GM19372 (cell line): ENCODE measurements around the gene ASIC1.
"Not testable (repeated sequence)": the region's sequence is repeated elsewhere in the genome, so short reads cannot be mapped to it uniquely, and the experiment has no call there.

Experiments used
- ATAC-seq: cut with Tn5 transposase; IDR thresholded peaks from one replicate; pipeline ENCODE4 v1.9.1; 2021; ENCODE audit warnings: mild to moderate bottlenecking, low read depth, moderate library complexity; ENCODE audit not compliant: unreplicated experiment

Gene ASIC1

GRCh38 chr12:50081096-50081808, 23.9 kb downstream of the ASIC1 start:
- ATAC-seq, result no peak

DNA sequence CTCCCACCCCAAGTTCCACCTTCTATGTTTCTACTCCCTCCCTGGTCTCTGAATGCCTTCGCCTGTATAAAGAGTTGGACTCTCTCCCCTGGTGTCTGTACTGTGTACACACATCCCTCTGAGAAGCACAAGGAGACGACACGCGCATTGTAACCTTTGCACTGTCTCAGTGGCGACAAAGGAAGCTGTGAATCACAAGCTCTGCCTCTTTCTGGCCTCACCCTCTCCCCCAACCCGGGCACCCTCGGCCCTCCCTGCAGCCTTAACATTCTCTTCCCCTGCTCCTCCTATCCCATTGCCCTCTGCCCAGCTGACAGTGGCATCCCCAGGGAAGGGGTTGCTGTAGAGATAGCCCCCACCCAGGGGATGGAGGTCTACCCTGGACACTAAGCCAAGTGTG, 25.2 kb downstream of the ASIC1 start:
- ATAC-seq, result no peak

- no peak for ATAC-seq
These were observed 25.9 kb downstream of the ASIC1 start for GRCh38 chr12:50083301-50083700.

- not testable (repeated sequence) for ATAC-seq
These were observed 27.0 kb downstream of the ASIC1 start for GRCh38 chr12:50084409-50084774.

DNA sequence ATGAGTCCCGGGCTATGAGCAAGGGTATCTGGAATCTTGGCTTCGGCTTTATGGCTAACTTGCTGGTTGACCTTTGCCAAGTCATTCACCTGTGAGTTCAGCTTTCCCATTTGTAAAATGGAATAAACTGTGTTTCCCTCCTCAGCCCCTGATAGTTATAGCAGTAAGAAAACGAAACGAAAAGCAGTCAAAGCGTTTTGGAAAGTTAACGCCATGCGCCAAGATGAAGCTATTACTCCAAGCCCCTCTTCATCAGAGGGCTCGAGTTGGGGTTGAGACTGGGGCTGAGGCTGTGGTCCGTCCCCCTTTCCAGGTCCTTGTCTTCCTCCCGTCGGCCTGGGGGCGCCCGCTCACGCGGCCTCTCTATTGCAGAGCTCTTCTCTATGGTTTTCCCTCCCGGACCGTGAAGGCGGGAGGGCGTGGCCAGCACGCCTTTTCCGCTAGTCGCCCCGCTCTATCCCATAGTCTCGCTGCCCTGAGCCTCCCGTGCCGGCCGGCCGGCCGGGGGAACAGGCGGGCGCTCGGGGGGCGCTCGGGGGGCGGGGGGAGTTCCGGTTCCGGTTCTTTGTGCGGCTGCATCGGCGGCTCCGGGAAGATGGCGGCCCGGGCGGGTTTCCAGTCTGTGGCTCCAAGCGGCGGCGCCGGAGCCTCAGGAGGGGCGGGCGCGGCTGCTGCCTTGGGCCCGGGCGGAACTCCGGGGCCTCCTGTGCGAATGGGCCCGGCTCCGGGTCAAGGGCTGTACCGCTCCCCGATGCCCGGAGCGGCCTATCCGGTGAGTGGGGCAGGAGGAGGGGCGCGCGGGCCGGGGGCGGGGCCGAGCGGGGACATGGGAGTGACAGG, 27.6 kb downstream of the ASIC1 start, which contains the start of gene SMARCD1:
Gene SMARCD1, plus strand, starts transcription at position 568 of the 840 bp plus-strand sequence. Its CDS starts 28 bp downstream, at position 596.
- ATAC-seq, result peak; percentile 85

DNA sequence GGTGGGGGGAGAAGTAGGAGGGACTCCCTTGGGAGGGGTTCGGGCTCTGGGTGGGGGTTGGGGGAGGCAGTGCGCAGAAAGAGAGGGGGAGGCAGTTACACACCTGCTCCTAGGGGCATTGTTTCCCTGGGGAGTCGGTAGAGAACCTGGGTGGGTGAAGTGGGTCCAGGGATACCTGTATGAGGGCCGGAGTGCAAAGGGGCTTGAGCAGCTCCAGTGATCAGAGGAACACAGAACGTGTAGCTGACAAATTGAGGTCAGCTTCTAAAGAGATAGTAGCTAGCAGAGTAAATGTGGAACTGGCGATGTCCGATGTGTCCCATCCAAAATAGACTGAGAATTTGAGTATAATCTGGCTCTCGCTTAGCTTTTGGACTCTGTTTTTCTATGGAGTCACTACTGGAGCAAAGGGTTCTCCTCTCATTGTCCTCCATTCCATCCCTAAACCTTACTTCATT, 28.2 kb downstream of the ASIC1 start:
- no peak for ATAC-seq

DNA sequence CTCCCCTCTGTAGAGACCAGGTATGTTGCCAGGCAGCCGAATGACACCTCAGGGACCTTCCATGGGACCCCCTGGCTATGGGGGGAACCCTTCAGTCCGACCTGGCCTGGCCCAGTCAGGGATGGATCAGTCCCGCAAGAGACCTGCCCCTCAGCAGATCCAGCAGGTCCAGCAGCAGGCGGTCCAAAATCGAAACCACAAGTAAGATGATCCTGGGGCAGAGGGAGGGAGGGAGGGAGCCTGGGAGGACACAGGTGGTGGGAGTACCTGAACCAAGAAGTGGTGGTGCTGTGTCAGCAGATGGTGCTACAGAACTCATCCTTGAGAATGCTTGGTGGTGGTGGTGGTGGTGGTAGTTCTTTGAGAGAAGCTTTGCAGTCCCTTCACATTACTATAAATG, 28.8 kb downstream of the ASIC1 start:
- ATAC-seq, result no peak

DNA sequence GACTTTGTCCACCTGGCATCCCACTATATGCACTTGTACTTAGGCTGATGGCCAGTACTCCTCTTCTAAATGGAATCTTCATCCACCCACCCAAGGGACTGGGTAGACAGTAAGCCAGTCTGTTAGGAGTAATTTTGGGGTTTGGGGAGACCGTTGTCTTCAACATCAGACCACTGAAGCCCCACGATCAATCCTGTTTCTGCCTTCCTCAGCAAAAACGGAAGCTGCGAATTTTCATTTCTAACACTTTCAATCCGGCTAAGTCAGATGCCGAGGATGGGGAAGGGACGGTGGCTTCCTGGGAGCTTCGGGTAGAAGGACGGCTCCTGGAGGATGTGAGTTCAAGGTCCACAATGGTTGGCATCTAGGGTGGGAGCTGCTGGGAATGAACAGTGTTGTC, 29.8 kb downstream of the ASIC1 start:
- no peak for ATAC-seq

- ATAC-seq, result no peak
These were observed 30.6 kb downstream of the ASIC1 start for GRCh38 chr12:50087995-50088394.

GRCh38 chr12:50088577-50089335, 31.4 kb downstream of the ASIC1 start:
- ATAC-seq, result no peak

DNA sequence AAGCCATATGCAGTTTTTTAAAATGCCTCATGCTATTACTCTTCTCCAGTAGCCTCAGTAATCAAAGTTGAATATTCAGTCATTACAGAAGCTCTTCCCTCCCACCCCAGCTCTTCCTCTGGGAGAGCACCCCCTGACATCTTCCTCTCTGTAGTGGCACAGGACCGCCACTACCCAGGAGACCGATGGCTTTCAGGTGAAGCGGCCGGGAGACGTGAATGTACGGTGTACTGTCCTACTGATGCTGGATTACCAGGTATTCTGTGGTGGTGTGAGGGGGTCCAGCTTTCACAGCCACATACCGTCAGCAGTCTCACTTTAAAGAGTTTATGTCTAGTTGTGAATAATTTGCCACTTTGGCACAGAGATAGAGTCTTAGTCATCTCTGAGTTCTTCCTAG, 32.3 kb downstream of the ASIC1 start:
- ATAC-seq, result no peak

- ATAC-seq, result no peak
These were observed 33.0 kb downstream of the ASIC1 start for GRCh38 chr12:50090391-50090790.

DNA sequence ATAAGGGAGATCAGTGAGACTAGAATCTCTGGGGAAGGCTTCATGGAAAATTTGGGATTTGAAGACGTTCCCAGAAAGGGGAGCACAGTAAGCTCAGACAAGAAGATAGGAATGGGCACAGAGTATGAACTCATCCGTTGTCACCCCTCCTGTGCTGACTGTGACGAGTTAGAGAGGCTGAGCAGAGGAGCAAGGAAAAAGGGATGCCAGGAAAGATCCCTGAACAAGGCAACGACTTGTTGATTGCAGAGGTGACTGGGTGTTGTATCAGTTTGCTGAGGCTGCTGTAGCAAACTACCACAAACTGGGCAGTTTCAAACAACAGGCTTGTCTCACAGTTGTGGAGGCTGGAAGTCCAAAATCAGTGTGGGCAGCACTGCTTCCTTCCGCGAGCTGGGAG, 40.6 kb downstream of the ASIC1 start:
- ATAC-seq, result no peak

DNA sequence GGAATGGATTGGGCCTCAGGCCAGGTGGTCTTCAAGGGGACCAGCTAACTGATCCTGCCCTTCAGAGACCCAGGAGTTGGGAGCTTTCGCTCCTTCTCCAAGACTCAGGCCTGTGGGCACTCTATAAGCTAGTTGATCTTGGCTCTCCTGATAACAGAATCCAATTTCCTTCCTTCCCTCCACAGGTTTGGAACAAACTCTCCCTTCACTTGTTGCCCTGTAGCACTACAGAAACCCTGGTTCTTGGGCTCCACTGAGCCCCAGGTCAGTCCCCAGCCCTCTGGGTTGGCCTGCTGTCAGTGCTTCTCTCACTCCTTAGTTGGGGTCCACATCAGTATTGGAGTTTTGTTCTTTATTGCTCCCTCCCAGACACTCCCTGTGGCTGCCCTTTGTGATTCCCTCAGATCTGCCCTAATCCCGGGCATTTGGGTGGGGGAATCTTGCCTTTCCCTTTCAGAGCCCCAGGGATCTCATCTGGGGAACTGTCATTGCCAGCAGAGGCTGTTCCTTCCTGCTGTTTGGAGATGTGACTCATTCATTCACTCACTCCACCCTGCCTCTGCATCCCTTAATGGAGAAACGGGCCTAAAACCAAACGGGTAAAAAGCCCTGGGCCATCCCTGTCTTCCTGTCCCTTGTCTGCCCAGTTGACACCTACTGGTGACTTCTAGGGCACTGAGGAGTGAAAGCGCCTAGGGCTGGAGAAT, 42.1 kb downstream of the ASIC1 start:
- no peak for ATAC-seq

DNA sequence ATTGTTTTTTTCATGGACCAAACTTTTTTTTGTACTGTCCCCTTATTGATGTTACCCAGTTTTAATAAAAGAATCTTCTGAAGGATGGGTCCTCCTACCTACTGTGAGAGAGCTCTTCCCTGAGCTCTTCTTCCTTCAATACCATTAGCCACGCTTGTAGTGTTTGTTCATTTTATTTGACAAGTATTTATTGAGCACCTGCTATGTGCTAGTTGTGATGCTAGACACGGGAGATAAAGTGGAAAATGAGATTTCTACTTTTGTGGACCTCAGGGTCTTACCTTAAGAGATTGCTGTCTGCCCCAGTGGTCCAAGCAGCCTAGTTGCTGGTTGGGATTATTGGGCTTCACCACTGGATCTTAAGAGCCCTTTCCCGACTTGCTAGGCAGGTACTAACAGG, 43.2 kb downstream of the ASIC1 start:
- ATAC-seq, result no peak

GRCh38 chr12:50101663-50102062, 44.3 kb downstream of the ASIC1 start:
- no peak for ATAC-seq

DNA sequence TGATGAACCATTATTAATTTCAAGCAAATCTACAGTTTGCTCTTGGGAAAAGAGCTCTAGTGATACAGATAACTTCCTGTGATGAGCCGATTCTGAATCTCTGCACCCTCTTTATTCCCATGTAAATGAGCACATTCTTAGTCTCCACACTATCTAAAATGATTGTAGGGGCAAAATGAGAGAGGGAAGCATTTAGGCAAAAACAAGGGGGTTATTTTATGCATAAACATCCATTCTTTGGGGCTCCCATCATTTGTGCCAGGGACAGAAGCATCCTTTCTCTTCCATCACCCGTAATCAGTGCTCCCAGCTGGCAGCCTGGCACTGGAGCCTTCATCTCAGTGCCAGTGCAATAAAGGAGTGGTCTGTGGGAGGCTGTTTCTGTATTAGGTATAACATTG, 44.7 kb downstream of the ASIC1 start:
- no peak for ATAC-seq

GRCh38 chr12:50102646-50103309, 45.4 kb downstream of the ASIC1 start:
- ATAC-seq, result no peak

DNA sequence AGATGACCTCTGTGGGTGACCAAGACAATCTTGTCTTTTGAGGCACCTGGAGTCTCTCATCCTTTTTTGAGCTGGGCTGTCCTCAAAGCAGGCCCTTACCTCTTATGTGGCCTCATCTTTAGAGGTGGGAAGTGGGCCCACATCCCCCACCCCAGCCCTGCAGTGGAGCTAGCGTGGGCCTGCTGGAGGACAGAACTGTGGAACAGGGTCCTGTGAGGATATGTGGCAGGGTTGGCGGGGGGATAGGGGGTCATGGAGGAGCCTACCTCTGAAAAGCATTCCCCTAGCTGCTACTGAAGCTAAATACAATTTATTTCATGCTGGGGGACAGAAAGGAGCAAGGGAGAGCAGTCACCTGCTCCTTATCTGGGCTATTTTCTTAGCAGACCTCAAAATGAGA, 46.0 kb downstream of the ASIC1 start:
- ATAC-seq, result no peak

DNA sequence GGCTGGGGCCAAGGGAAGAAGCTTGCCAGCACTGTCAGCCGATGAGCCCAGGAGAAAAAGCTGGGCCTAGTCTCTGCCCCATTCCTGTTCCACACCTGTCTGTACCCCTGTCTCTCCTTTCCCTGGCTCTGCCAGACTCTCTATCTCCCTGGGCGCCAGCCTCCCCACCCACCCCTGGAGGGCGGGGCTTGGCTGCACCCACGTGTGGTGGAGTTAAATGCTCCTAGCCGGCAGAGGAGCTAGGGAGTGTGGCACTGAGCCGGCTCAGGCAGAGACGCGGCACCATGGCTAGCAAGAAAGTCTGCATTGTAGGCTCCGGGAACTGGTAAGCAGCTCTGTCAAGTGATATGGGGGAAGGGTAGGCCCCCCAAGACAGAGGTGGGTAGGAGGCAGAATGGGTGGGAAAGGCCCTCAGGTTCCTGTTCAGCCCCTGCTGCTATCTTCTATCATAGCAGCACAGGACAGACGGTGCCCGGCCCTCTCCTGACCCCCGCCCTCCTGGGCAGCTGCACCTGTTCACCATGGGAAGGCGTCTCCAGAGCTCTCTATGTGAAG, 46.4 kb downstream of the ASIC1 start, which contains the start of gene GPD1:
Gene GPD1, plus strand, starts transcription at position 242 of the 555 bp plus-strand sequence. Its CDS starts 43 bp downstream, at position 285.
- no peak for ATAC-seq
